HEK293 (cell line): Measurements from ENCODE around the gene MYLK.

Source experiments
- CTCF ChIP-seq: fragments of 450-650 bp; formaldehyde crosslinking; IDR thresholded peaks from 2 replicates; pipeline ENCODE4 v1.5.1; 2016; ENCODE audit warnings: missing biosample characterization, missing genetic modification characterization
- GLI4 ChIP-seq: fragments of 450-650 bp; formaldehyde crosslinking; IDR thresholded peaks from 2 replicates; pipeline ENCODE4 v1.5.1; 2016; ENCODE audit warnings: missing biosample characterization, missing genetic modification characterization
- TRIM28 ChIP-seq: IDR thresholded peaks from 2 replicates; pipeline ENCODE4 v1.6.1; 2011; ENCODE audit warnings: low read length, control low read depth, borderline replicate concordance
- YY1 ChIP-seq: fragments of 450-650 bp; formaldehyde crosslinking; IDR thresholded peaks from 2 replicates; pipeline ENCODE4 v1.5.1; 2018; ENCODE audit warnings: missing biosample characterization, missing genetic modification characterization
- ZBTB21 ChIP-seq: fragments of 450-650 bp; formaldehyde crosslinking; IDR thresholded peaks from 2 replicates; pipeline ENCODE4 v1.5.1; 2017; ENCODE audit warnings: missing biosample characterization, missing genetic modification characterization
- ZBTB7A ChIP-seq: fragments of 450-650 bp; formaldehyde crosslinking; IDR thresholded peaks from 2 replicates; pipeline ENCODE4 v1.5.1; 2016; ENCODE audit warnings: low read depth, missing biosample characterization, missing genetic modification characterization
- ZFHX2 ChIP-seq: fragments of 450-650 bp; formaldehyde crosslinking; conservative IDR thresholded peaks from 2 replicates; pipeline ENCODE4 v1.5.1; 2016; ENCODE audit warnings: missing biosample characterization, missing genetic modification characterization
- ZFP69B ChIP-seq: fragments of 450-650 bp; formaldehyde crosslinking; IDR thresholded peaks from 2 replicates; pipeline ENCODE4 v1.5.1; 2016; ENCODE audit warnings: missing biosample characterization, missing genetic modification characterization
- ZNF280D ChIP-seq: fragments of 450-650 bp; formaldehyde crosslinking; IDR thresholded peaks from 2 replicates; pipeline ENCODE4 v1.5.1; 2016; ENCODE audit warnings: missing biosample characterization, missing genetic modification characterization
- ZNF561 ChIP-seq: fragments of 450-650 bp; IDR thresholded peaks from 2 replicates; pipeline ENCODE4 v1.5.1; 2018; ENCODE audit warnings: missing biosample characterization, missing genetic modification characterization, borderline replicate concordance
- ZNF623 ChIP-seq: fragments of 450-650 bp; formaldehyde crosslinking; IDR thresholded peaks from 2 replicates; pipeline ENCODE4 v1.5.1; 2016; ENCODE audit warnings: missing biosample characterization, missing genetic modification characterization
- ZNF670 ChIP-seq: fragments of 450-650 bp; formaldehyde crosslinking; IDR thresholded peaks from 2 replicates; pipeline ENCODE4 v1.5.1; 2016; ENCODE audit warnings: missing biosample characterization, missing genetic modification characterization, low read depth
- ZNF76 ChIP-seq: fragments of 450-650 bp; formaldehyde crosslinking; IDR thresholded peaks from 2 replicates; pipeline ENCODE4; 2016; ENCODE audit warnings: low read depth, missing biosample characterization, missing genetic modification characterization, borderline replicate concordance
- ZNF792 ChIP-seq: fragments of 450-650 bp; formaldehyde crosslinking; IDR thresholded peaks from 2 replicates; pipeline ENCODE4 v1.5.1; 2016; ENCODE audit warnings: missing biosample characterization, missing genetic modification characterization

GRCh38 chr3:123795471-123796251, 88.5 kb downstream of the MYLK start:
- no peak for TF ChIP-seq ZNF623 (tag by site-specific recombination)
- TF ChIP-seq GLI4 (tag by site-specific recombination), result no peak
- TF ChIP-seq ZBTB7A (tag by site-specific recombination), result no peak
- TF ChIP-seq TRIM28, result no peak
- no peak for TF ChIP-seq CTCF (tag by site-specific recombination)
- no peak for TF ChIP-seq YY1 (tag by site-specific recombination)
- TF ChIP-seq ZNF76, result no peak
- no peak for TF ChIP-seq ZFHX2 (tag by site-specific recombination)
- TF ChIP-seq ZNF670 (tag by site-specific recombination), result no peak
- no peak for TF ChIP-seq ZBTB21 (tag by site-specific recombination)
- TF ChIP-seq ZFP69B (tag by site-specific recombination), result no peak
- no peak for TF ChIP-seq ZNF561 (tag by site-specific recombination)
- TF ChIP-seq ZNF792, result no peak
- TF ChIP-seq ZNF280D, result no peak
